Measurements from ENCODE around the gene ZDHHC21. TPM values are rescaled to one million over a fixed set of nuclear protein-coding genes. Genes with fewer than 3 reads are reported as not detected.

Gene ZDHHC21
- total and polyA plus RNA-seq, 9 of the 15 experiments (the other 6 are each of a cell fraction or from before 2014, with no cell fraction given) = 0.10 to 1.9 (median 1.00) TPM

DNA sequence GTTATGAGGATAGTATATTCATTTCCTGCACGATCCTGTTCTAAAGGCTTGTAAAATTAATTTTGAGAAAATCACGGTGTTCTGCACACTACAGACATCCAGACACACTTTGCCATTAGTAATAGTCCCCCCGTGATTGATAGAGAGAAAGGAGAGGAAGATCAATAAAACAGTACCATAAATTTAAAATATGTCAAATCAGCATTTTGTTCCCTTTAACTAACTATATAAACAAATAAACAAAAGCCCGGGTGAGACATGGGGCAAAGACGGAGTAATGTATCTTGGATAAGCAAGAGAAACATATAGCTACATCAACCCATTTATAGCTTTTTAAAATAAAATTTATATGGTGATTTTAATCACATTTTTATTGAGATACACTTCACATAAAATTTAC is 39.9 kb upstream of the ZDHHC21 start (continued):
- TF ChIP-seq, protein P1, sequence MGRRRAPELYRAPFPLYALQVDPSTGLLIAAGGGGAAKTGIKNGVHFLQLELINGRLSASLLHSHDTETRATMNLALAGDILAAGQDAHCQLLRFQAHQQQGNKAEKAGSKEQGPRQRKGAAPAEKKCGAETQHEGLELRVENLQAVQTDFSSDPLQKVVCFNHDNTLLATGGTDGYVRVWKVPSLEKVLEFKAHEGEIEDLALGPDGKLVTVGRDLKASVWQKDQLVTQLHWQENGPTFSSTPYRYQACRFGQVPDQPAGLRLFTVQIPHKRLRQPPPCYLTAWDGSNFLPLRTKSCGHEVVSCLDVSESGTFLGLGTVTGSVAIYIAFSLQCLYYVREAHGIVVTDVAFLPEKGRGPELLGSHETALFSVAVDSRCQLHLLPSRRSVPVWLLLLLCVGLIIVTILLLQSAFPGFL (CRISPR knock-in tag; IDR thresholded peaks at IDR 0.05) = no peak
- no peak for TF ChIP-seq ZFPM2 (CRISPR knock-in tag; IDR thresholded peaks at IDR 0.05)
- no peak for TF ChIP-seq MTA3 (IDR thresholded peaks at IDR 0.05; ENCODE audit: borderline replicate concordance)
- no peak for TF ChIP-seq ZBTB17 (CRISPR knock-in tag; IDR thresholded peaks at IDR 0.05)

DNA sequence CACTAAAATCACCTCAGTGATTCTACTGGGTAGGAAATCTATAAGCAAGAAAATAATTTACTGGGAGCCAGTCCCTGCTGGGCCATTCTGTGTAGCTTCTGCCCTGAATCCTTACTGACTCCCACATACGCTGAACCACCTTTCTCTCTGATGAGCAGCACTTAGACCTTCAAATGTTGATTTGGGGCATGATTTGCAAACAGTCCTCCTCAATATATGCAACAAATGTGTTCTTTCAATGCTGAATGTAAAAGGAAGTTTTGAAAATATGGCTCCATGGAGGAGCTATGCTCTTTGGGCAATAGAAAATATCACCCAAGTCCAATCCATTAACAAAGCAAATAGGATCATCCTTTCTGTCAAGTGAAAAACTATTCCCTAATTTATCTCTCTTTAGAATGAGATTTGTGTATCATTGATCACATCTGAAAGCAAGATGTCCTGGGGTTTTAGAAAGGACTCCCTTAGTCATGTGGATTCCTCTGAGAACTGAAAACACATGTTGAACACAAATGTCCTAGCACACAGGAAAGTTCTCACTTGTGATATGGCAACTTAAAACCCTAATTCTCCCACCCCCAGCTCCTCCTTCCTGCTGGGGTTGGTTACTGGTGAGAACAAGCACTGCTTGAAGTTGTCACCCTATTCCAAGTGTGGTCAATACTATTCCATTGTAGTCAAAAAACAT is 38.2 kb upstream of the ZDHHC21 start:
- H3K9ac ChIP-seq (ENCODE audit: insufficient read depth in 1 of 2, low read depth in 2 of 2, low read length in 2 of 2) = no peak overlapping the region
- H3K9me1 ChIP-seq (ENCODE audit: control insufficient read depth, insufficient read depth, low read length) = no peaks in the 10 kb centered on the region
- 0% methylated on average over 1 of the region's 1 CpG for WGBS (ENCODE audit: insufficient coverage, low coverage, missing lambda C conversion rate)
- intact Hi-C loops (cut with micrococcal nuclease) = no loop called here
- TF ChIP-seq L3MBTL2 (IDR thresholded peaks at IDR 0.05) = no peak
- FAIRE-seq = no peak
- no peaks in the 10 kb centered on the region for H3K36me3 ChIP-seq (ENCODE audit: control insufficient read depth, insufficient read depth, low read length)
- H2AFZ ChIP-seq (ENCODE audit: low read depth, low read length) = no peak overlapping the region
- no peaks in the 10 kb centered on the region for H3K4me1 ChIP-seq (replicated peaks in 1 of 2; ENCODE audit: control insufficient read depth in 2 of 2, insufficient read depth in 2 of 2, low read length in 2 of 2)
- no peaks in the 10 kb centered on the region for H3K79me2 ChIP-seq (ENCODE audit: control insufficient read depth, insufficient read depth, low read length)
- CTCF ChIA-PET (ENCODE audit: low intra/inter-chr PET ratio) = no interaction called here
- H4K20me1 ChIP-seq (replicated peaks; ENCODE audit: control insufficient read depth, insufficient read depth, low read length) = no peaks in the 10 kb centered on the region
- no peak overlapping the region for H3K4me3 ChIP-seq
- in situ Hi-C loops (cut with MboI) = no loop called here
- BruUV-seq (replicated peaks) = no TSS peak
- ATAC-seq = no peak
- DNase-seq (ENCODE audit: extremely low read depth in 1 of 4, low spot score in 3 of 4) = no peak
- POLR2A ChIA-PET = interaction anchor here (0.7 kb wide), 1 partner anchor 1102 kb away, joined by 3 read pairs; no protein-coding TSS in a partner anchor
- no peak overlapping the region for H3K4me2 ChIP-seq (ENCODE audit: insufficient read depth, low read length)
- no peaks in the 10 kb centered on the region for H3K9me3 ChIP-seq (replicated peaks; ENCODE audit: control insufficient read depth, insufficient read depth, low read depth, low read length)
- H3K27ac ChIP-seq (ENCODE audit: extremely low read depth, low read depth, low read length) = no peak overlapping the region
- H3K27me3 ChIP-seq (ENCODE audit: control insufficient read depth in 2 of 2, insufficient read depth in 2 of 2, low read length in 2 of 2) = no peaks in the 10 kb centered on the region

All from K562 (cell line).